Measurements from ENCODE around the gene AXIN2.

GRCh38 chr17:65515959-65516948 lies 45.2 kb downstream of the AXIN2 start:
- TF ChIP-seq CTCF (IDR thresholded peaks at IDR 0.05; ENCODE audit: insufficient read depth, low read depth, low read length) (no peak), EZH2 (IDR thresholded peaks at IDR 0.05; ENCODE audit: insufficient read depth, low read length) (no peak)

All from astrocyte (in vitro differentiated cells and primary cell).